ENCODE measurements around the gene DYSF.

The DYSF gene

GRCh38 chr2:71578767-71579342, 125.5 kb downstream of the DYSF start:
- DNase-seq, result no peak

- DNase-seq, result no peak
Observed at GRCh38 chr2:71581026-71581425, 127.7 kb downstream of the DYSF start.

DNA sequence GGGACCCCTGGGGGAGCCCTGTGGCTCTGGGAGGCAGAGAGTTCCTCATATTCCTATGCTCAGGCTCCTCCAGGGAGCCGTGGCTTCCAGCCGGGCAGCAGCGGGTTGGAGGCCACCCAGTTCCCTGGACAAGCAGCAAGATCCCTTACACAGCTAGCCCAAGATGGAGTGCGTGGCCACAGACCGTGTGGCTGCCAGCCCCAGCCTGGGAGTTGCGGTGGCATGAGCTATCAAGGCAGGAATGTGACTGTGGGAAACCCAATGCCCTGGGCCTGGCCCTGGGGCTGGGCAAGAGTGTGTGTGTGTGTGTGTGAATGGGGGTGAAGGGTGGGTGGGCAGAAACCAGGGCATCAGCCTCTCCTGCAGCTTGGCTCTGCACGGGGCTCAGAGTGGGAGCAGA, 130.5 kb downstream of the DYSF start:
- DNase-seq, result no peak

- no peak for DNase-seq
Observed at GRCh38 chr2:71586471-71586870, 133.1 kb downstream of the DYSF start.

- DNase-seq, result no peak
Observed at GRCh38 chr2:71587509-71588073, 134.2 kb downstream of the DYSF start.

GRCh38 chr2:71588497-71589170, 135.3 kb downstream of the DYSF start:
- no peak for DNase-seq

GRCh38 chr2:71589763-71590162, 136.4 kb downstream of the DYSF start:
- no peak for DNase-seq

DNA sequence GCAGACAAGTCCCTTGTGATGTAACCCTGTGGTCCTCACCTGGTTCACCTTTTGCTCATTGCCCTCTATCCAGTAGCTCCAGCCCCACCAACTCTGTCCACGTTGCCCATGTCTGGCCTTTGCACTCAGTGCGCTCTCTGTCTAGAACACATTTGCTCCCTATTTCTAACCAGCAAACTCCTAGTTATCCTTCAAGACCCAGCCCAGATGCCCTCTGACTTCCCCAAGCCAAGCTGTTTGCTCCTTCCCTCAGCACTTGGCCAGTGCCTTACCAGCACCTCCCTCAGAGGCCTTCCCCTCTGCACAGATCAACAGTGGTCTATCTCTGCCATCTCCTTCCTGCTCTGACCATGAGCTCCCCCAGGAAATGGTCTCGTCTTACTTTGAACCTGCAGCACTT, 137.7 kb downstream of the DYSF start:
- DNase-seq, result no peak

DNA sequence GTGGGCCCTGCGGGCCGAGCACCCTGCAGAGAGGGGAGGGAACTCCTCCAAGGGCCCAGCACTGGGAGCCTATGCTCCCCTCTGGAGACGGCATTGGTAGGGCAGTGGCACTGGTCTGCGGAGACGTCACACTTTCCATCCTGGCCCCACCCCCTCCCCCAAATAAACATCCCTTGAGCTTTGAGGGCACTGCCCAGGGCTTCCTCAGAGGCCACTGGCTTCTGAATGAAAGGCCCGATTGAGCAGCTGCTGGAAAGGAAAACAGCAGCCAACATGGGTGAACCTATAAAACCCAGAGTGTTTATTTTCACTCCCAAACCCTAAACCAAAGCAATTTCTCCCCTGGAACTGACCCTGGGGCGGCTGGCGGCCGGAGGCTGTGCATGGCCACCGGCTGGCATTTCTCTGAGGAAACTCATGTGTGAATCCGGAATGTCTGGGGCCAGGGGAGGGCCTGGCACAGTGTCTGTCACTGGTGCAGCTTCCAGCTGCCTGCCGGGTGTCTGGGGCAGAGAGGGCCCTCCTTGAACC, 138.9 kb downstream of the DYSF start:
- DNase-seq, result no peak

DNA sequence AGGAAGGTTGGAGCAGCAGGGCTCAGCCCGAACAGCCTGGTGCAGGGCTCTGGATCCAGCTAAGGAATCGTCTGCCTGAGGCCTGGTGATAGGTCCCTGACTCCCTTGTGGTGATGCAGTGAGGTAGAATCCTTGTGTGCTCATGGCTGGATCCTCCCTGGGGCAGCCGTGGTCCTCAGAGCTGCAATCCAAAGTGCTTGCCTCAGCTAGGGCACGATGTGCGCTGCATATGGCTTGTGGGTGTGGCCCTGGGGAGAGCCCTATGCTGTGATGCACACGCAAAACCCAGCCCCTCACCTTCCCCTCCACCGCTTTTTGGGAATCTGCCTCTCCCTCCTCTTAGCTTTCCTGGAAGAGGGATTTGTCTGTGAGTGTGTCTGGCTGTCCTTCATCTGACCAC, 142.2 kb downstream of the DYSF start:
- no peak for DNase-seq

DNA sequence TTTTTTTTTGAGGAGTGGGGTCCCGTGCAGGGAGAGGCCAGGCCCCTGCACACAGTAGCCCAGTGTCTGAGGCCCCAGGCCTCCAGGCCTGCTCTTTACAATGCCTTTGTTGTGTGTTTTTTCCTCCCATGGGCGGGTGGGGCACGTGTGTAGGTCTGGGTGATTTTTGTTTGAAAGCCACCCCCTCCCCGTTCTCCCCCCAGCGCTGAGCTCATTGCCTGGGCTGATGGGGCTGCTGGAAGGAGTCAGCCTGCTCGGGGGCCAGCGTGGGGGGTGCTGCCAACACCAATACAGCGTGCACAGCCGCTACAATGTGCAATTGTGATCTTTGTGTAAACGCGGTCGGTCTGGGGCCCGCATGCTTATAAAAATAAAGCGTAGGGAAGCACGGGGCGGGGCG, 142.7 kb downstream of the DYSF start:
- no peak for DNase-seq

DNA sequence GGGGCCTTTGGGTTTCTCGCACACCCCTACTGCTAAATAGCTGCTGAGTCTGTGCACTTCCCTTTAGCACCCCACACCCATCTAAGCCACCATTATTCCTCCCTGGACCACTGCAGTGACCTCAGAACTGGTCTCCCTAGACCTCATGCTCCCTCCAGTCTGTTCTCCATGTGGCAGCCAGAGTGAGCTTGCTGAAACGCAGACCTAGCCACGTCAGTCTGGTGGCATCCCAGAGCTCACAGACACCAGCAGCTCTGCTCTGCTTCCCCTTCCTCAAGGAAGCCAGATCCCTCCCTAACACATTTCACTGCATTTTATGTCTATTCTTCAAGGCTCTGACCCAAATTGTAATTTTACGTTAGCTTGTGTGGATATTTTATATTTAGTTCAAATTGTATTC, 144.4 kb downstream of the DYSF start:
- no peak for DNase-seq

DNA sequence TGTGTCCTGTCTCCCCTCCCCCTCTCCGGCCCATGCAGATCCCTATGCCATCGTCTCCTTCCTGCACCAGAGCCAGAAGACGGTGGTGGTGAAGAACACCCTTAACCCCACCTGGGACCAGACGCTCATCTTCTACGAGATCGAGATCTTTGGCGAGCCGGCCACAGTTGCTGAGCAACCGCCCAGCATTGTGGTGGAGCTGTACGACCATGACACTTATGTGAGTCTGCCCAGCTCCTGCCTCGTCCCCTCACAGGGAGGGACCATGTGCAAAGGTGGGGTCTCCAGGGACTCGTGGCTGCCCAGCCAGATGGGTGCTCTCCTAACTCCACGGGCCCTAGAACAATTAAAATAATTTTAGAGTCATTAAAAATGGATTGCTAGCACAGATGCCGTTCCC, 145.2 kb downstream of the DYSF start:
- no peak for DNase-seq

DNA sequence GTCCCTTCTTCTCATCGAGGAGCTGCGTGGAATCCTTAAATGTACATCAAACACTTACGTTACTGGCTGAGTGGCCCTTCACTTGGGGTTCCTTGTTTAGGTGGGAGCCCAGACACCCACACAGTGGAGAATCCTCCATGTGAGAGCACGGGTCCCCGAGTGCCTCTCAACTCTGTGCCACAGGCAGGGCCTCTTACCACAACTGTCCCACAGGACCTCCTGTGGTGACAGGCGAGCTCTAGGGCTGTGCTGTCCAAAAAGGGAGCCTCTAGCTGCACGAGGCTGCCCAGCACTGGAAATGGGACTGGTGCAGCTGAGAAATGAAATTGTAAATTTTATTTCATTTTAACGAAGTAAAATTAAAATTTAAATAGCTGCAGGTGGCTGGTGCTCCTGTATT, 145.7 kb downstream of the DYSF start:
- no peak for DNase-seq

- no peak for DNase-seq
Observed at GRCh38 chr2:71599646-71600236, 146.4 kb downstream of the DYSF start.

DNA sequence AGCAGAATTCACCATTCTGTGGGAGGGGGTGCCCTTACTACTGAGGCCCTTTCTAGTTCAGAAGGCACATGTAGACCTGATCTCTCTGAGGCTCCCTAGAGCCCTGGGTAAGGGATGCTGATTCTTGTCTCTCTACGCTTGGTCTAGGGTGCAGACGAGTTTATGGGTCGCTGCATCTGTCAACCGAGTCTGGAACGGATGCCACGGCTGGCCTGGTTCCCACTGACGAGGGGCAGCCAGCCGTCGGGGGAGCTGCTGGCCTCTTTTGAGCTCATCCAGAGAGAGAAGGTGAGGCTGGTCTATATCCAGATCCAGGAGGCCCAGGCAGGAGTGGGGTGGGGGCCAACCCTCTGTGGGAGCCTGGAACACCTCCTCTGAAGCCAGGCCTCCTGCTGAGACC, 147.2 kb downstream of the DYSF start:
- no peak for DNase-seq

DNA sequence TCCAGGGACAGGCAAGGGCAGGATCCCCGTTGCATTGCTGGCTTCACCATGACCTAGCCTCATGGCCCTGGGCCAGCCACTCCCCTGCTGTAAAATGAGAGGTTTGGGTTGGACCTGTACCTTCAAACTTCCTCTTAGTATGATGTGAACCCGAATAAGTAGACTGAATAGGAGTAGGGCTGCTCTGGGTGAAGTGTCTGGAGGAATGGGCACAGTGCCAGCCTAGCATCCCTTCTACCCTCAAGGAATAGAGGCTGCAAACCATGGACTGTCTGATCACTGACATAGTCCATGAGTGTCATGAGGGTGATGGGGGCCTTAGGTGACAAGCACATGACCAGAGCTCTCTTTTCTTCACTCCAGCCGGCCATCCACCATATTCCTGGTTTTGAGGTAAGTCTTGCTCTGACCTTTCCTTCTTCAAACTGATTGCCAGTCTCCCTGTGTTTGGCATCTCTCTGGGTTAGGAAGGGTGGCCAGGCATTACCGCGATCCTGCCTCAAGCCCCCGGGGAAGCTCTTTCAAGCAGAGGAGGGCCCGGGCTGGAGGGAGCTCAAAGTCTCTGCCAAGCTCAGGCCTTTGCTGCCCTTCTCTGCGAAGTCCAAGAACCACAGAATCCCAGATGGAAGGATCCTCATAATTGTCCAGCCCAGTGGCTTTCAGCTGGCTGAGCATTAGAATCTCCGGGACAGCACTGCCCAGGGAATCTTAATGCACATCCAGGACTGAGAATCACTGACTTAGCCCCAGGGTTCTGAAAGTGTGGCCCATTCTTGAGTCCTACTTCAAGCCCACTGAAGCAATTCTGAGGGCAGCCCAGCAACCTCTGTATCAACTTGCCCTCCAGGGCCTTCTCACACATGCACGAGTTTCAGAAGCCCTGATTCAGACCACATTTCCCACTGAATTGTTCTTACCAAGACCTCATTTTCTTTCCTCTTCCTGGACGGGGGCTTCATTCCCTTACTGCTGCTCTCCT, 148.1 kb downstream of the DYSF start:
- no peak for DNase-seq

- DNase-seq, result no peak
Observed at GRCh38 chr2:71602115-71602495, 148.7 kb downstream of the DYSF start.

DNA sequence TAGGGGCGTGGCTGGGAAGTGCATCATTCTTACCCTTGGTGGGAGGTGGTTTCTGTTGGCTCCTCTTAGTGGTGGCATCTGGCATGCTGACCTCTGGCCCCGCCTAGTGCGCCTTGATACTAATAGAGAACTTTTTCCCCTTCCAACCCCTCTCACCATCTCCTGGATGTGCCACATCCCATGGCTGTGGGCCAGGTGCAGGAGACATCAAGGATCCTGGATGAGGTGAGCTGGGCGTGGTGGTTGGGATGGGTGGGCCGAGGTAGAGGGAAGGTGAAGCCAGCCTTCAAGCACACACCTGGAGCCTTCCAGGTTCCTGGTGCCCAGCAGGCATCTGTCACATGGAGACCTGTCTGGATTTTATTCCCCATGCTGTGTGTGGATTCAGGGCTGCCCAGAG, 149.2 kb downstream of the DYSF start:
- no peak for DNase-seq

GRCh38 chr2:71603311-71603811, 150.0 kb downstream of the DYSF start:
- DNase-seq, result no peak

DNA sequence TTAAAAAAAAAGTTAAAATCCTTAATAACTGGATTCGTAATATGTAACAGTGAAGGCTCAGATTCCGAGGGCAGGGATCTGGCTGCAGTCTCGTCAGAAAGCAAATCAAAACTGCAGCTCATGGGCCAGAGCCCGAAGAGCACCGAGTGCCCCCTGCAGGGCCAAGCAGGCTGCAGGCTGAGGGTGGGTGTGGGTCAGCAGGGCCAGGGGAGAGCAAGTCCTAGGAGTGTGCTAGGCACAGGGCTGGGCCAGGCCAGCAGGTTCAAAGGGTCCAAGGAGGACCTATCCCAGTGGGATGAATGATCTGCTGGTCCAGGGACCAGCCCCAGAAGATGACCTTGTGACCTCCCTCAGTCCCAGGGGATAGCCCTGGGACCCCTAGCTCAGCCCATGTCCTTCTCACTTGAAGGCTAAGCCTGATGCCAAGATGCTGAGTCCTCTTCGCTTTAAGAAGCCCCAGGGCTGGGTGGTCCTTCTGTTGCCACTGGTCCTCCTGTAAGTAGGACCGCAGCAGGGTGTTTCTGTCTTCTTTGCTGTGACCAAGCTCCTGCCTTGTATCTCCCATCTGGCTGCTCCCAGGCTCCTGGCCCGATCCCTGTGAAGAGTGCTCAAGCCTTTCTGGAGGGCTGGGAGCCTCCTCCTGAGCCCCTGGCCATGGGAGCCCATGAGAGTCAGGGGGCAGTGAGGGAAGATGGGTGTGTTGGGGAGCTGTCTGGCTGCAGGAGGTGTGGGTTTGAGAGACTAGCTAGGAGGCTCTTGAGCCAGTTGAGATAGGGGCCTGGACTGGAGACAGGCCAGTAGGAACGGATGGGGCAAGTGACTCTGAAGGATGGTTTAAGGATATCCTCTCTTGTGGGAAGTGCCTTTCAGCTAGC, 150.7 kb downstream of the DYSF start:
- DNase-seq, result no peak

GRCh38 chr2:71604726-71605120, 151.4 kb downstream of the DYSF start:
- DNase-seq, result no peak

Measured in activated CD4-positive, alpha-beta T cell treated with anti-CD3 and anti-CD28 coated beads, Interleukin-2, amount 50 U/mL, for 48 hours (primary cell).